Liver (tissue), 3 donors: ENCODE data around the gene RRM2.

ENCODE experiments used
- CTCF ChIP-seq: fragments of 150-350 bp; IDR thresholded peaks from 2 replicates; pipeline ENCODE4 v1.5.1; 2017; ENCODE audit warnings: improper control_type of control experiment, low read depth, low read length; ENCODE audit not compliant: missing input control
- JUND ChIP-seq, 2 donors: IDR thresholded peaks; 2 replicates each; pipeline ENCODE4 v1.6.1; 2016; ENCODE audit warnings: antibody characterized with exemption in 2 of 2
- RAD21 ChIP-seq, 2 donors: IDR thresholded peaks; 2 replicates each; pipeline ENCODE4 v1.6.1; 2016; ENCODE audit warnings: antibody characterized with exemption in 2 of 2, mild to moderate bottlenecking in 2 of 2
- TF ChIP-seq, protein P1 (sequence below): IDR thresholded peaks from 2 replicates; pipeline ENCODE4 v1.6.1; 2016; ENCODE audit warnings: antibody characterized with exemption
- donor health status: healthy.
- donor health status: healthy.

DNA sequence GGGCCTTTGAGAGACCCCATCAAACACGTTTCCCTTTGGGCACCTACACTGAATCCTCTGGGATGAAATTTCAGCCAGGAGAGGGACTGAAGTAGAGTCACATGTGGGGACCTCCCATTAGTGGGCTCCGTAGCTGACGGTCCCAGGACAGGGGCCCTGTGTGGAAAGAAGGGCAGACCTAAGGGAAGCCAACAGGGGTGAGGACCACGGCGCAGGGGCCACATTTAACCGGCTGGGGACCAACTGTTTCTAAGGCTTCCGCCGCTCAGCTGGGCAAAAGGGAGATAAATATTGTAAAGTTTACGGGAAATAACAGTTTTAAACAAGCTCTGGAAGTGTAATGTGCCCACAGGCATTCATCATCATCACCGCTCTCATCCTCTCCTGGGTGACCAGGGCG is 42.7 kb downstream of the RRM2 start:
- TF ChIP-seq CTCF (no peak), JUND (IDR thresholded peaks at IDR 0.05) (no peak), RAD21 (IDR thresholded peaks at IDR 0.05) (no peak)
- TF ChIP-seq, protein P1, sequence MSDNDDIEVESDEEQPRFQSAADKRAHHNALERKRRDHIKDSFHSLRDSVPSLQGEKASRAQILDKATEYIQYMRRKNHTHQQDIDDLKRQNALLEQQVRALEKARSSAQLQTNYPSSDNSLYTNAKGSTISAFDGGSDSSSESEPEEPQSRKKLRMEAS: no peak
